Sigmoid colon (tissue), 4 donors: ENCODE data around the gene KRT83.

Experiments used
- POLR2AphosphoS5 ChIP-seq, 4 donors: sonication (generic); formaldehyde crosslinking; IDR thresholded peaks; one replicate each; pipeline ENCODE4 v1.6.1; 2017; ENCODE audit warnings: antibody characterized with exemption in 4 of 4
- TF ChIP-seq, protein P1 (sequence below), 4 experiments: fragments of 450-650 bp in 3 of 4; fragments of 200-600 bp in 1 of 4; IDR thresholded peaks; one replicate each; pipeline ENCODE4 v1.5.1; 2016 to 2019; ENCODE audit warnings: antibody characterized with exemption in 4 of 4, mild to moderate bottlenecking in 3 of 4, moderate library complexity in 2 of 4

DNA sequence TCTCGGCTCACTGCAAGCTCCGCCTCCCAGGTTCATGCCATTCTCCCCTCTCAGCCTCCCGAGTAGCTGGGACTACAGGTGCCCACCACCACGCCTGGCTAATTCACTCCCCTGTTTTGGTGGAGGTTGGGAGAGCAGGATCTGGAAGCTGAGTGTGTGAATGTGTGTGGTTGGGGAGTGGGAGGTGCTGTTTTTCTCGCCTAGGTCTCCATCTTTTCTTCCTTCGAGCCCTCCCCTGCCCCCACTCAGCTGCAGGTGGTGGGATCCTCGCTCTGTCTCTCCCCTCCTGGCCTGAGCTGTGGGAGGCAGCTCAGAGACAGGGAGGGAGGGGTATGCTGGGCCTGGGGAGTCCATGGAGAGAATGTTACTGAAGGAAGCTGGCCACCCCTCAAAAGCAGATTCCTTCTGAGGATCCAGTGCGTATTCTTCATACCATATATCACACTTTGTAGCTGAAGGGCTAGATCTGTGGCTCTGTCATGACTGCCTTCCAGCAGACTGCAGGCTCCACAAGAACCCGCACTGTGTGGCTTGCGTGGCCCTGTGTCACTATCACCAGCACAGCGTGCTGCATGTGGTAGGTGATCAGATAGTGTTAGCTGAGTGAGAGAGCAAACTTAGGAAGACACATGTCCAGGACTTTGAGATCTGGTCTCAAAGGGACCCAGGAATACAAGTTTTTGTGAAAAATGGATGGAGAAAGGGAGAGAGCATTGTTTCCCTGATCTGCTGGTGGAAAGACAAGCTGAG, 2.8 kb downstream of the KRT83 start:
- TF ChIP-seq, protein P1, sequence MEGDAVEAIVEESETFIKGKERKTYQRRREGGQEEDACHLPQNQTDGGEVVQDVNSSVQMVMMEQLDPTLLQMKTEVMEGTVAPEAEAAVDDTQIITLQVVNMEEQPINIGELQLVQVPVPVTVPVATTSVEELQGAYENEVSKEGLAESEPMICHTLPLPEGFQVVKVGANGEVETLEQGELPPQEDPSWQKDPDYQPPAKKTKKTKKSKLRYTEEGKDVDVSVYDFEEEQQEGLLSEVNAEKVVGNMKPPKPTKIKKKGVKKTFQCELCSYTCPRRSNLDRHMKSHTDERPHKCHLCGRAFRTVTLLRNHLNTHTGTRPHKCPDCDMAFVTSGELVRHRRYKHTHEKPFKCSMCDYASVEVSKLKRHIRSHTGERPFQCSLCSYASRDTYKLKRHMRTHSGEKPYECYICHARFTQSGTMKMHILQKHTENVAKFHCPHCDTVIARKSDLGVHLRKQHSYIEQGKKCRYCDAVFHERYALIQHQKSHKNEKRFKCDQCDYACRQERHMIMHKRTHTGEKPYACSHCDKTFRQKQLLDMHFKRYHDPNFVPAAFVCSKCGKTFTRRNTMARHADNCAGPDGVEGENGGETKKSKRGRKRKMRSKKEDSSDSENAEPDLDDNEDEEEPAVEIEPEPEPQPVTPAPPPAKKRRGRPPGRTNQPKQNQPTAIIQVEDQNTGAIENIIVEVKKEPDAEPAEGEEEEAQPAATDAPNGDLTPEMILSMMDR (IDR thresholded peaks at IDR 0.05): no peak
- no peak for TF ChIP-seq POLR2AphosphoS5 (IDR thresholded peaks at IDR 0.05)
